22Rv1 (cell line): ENCODE results near the gene EFCAB9.

Experiments used
- H3K27ac ChIP-seq: fragments of 450-650 bp; 2 replicates; pipeline ENCODE4 v1.5.1; 2017
- ZFX ChIP-seq: fragments of 450-650 bp; IDR thresholded peaks from 2 replicates; pipeline ENCODE4 v1.6.1; 2017; ENCODE audit warnings: antibody characterized with exemption, borderline replicate concordance
- TF ChIP-seq, protein P1 (sequence below): fragments of 450-650 bp; IDR thresholded peaks from 2 replicates; pipeline ENCODE4 v1.5.1; 2017; ENCODE audit warnings: mild to moderate bottlenecking

The EFCAB9 gene

DNA sequence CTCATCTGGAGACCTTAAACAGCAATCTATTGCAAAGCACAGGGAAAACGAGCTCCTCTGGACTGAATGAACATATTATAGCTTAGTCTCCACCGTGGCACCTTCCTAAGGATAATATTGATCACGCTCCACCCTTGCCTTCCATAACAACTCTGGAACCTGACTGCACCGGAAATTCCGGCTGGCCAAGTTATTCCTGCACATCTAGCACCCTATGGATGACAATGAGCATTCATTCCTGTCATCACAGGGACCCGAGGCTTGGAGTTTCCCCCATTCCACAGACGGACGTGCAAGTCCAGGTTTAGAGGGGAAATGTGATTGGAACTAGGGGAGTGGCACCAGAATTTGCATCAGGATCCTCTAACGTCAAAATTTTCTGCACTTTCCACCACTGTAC, 33.5 kb upstream of the EFCAB9 start:
- H3K27ac ChIP-seq, result no peak overlapping the region
- TF ChIP-seq, protein P1, sequence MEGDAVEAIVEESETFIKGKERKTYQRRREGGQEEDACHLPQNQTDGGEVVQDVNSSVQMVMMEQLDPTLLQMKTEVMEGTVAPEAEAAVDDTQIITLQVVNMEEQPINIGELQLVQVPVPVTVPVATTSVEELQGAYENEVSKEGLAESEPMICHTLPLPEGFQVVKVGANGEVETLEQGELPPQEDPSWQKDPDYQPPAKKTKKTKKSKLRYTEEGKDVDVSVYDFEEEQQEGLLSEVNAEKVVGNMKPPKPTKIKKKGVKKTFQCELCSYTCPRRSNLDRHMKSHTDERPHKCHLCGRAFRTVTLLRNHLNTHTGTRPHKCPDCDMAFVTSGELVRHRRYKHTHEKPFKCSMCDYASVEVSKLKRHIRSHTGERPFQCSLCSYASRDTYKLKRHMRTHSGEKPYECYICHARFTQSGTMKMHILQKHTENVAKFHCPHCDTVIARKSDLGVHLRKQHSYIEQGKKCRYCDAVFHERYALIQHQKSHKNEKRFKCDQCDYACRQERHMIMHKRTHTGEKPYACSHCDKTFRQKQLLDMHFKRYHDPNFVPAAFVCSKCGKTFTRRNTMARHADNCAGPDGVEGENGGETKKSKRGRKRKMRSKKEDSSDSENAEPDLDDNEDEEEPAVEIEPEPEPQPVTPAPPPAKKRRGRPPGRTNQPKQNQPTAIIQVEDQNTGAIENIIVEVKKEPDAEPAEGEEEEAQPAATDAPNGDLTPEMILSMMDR, result no peak
- TF ChIP-seq ZFX, result no peak

DNA sequence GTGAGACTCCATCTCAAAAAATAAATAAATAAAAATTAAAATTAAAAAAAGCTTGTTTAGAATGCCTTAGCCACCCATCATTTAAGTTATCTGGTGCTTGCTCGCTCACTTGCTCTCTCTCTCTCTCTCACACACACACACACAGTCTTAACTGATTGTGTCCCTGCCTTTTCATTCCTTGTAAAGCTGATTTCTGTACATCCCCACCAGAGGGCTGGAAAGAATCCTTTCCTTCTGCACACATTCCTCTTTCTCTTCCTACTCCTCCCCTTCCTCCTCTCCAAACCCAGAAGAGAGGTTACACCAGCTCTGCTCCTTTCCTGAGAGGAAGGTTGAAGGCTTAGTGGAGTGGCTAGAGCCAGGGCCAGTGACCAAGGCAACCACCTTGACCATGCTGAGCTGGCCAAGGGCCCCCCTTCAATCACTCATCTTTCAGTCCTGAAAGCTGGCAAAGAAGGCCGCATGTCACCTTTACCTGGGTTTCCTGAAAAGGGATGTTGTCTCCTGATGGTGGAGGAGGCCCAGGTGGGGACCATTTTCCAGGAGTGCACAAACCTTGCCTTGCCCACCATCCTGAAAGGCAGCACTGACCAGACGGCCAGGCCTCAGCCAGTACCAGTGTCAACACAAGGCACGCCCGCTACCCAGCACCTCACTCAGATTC, 31.5 kb upstream of the EFCAB9 start:
- no peak overlapping the region for H3K27ac ChIP-seq
- TF ChIP-seq, protein P1, result no peak
- TF ChIP-seq ZFX, result no peak

- TF ChIP-seq, protein P1, result no peak
- TF ChIP-seq ZFX, result no peak
- no peak overlapping the region for H3K27ac ChIP-seq
Measured at GRCh38 chr5:172162987-172163343, 31.0 kb upstream of the EFCAB9 start.

DNA sequence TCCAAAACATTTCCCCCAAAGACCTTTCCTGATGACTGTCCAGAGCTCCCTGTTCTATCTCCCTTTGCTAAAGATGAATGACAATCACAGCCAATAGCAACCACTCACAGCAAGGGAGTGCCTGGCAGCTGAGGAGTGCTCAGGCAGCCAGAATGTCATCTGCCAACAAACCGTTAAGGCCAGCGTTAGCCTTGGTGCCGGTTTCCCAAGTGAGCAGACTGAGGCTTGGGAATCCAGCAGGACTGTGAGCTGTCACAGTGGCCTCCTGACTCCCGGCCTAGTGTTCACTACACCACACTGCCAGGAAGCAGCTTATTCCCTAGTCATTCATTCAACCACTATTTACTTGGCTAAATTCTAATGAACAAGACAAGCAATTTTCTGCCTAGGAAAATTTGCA, 30.6 kb upstream of the EFCAB9 start:
- H3K27ac ChIP-seq, result no peak overlapping the region
- no peak for TF ChIP-seq ZFX
- TF ChIP-seq, protein P1, result no peak

GRCh38 chr5:172164769-172165212, 29.2 kb upstream of the EFCAB9 start:
- no peak overlapping the region for H3K27ac ChIP-seq
- TF ChIP-seq, protein P1, result no peak
- TF ChIP-seq ZFX, result no peak

- TF ChIP-seq, protein P1, result no peak
- TF ChIP-seq ZFX, result no peak
- no peak overlapping the region for H3K27ac ChIP-seq
Measured at GRCh38 chr5:172165465-172165864, 28.5 kb upstream of the EFCAB9 start.

DNA sequence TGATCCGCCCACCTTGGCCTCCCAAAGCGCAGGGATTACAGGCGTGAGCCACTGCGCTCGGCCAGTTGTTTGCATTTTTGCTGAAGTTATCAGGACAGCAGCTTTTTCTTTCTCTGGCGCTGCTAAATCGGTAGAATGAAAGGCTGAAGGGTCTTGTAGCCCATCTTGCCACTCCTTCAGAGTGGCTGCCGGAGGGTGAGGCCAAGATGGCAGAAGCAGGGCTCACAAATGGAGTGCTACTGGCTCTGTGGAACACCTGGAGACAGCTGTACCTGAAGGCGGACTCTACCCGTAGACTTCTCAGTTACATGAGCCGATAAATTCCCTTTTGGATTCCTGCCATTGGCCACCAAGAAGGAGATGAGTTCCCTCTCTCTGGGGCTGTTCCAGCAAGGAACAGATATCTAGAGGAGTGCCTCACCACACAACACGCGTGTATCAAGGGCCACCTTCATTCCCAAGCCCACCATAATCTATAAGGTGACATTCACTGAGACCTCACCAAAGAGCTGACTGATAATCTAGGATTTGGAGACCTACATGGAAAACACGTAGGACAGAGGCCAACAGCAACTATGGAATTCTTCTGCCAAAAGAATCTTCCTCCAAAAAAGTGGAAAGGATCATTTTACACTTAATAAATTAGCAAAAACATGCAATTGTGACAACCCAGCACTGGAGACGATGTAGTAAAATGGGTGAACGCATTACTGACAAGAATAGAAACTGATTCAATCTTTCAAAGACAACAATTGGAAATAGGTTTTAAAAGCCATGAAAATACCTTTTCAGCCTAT, 27.7 kb upstream of the EFCAB9 start:
- TF ChIP-seq, protein P1, result no peak
- TF ChIP-seq ZFX, result no peak
- H3K27ac ChIP-seq, result no peak overlapping the region
